HepG2 (cell line): ENCODE data around the gene HEPACAM. TPM values are rescaled to one million over a fixed set of nuclear protein-coding genes. Genes with fewer than 3 reads are reported as not detected.

ENCODE experiments used
- ATAC-seq: fragments of 200-7000 bp; cut with Tn5 transposase; 3 replicates; pipeline ENCODE4 v1.9.1; 2020; ENCODE audit warnings: mild to moderate bottlenecking, moderate library complexity
- BruUV-seq: library from RNA; stranded (reverse); fragments of 400-500 nt; replicated peaks from 2 replicates; lab custom pipeline; 2021; lab: Mats Ljungman, UMichigan
- CTCF ChIA-PET: fragments of 300-600 bp; formaldehyde crosslinking; extraction: SDS; loops from one replicate; lab custom pipeline; 2021; ENCODE audit warnings: low total read pairs, inconsistent platforms, low intra/inter-chr PET ratio; lab: Yijun Ruan, JAX
- POLR2A ChIA-PET: fragments of 350-600 bp; sonication (Branson Sonifier 250); formaldehyde crosslinking; loops from one replicate; lab custom pipeline; 2020; ENCODE audit warnings: antibody characterized with exemption, inconsistent platforms; lab: Yijun Ruan, JAX
- DNase-seq: peaks from one replicate; pipeline ENCODE4 v3.0.0-alpha.2; 2015; ENCODE audit warnings: low spot score
- FAIRE-seq: peaks from 3 replicates; lab custom pipeline; 2011; peaks lifted over from hg19 to GRCh38; lab: Jason Lieb, UNC
- H2AFZ ChIP-seq: one replicate; pipeline ENCODE4 v1.6.1; 2011; ENCODE audit warnings: low read length, inconsistent platforms
- H3K27ac ChIP-seq: fragments of 300-600 bp; 3 replicates; pipeline ENCODE4 v1.8.0; 2011; ENCODE audit warnings: mixed run types, mild to moderate bottlenecking, mixed read lengths, low read length, inconsistent platforms; ENCODE audit not compliant: insufficient read depth; ENCODE audit errors: extremely low read length
- H3K27me3 ChIP-seq, 2 experiments: fragments of 200-600 bp in 1 of 2; 2 replicates in 1 of 2; 3 replicates in 1 of 2; pipeline versions ENCODE4 v1.6.0 to v1.8.0; 2011; ENCODE audit warnings: low read length in 2 of 2, mild to moderate bottlenecking in 2 of 2, moderate library complexity in 2 of 2, inconsistent platforms in 1 of 2; ENCODE audit not compliant: insufficient read depth in 2 of 2, control insufficient read depth in 1 of 2
- H3K36me3 ChIP-seq, 2 experiments: fragments of 200-600 bp in 1 of 2; replicated peaks in 1 of 2; 2 replicates in 1 of 2; 3 replicates in 1 of 2; pipeline versions ENCODE4 v1.5.1 to v1.8.0; 2011; ENCODE audit warnings: low read length in 2 of 2, inconsistent platforms in 1 of 2; ENCODE audit not compliant: insufficient read depth in 2 of 2, control insufficient read depth in 1 of 2
- H3K4me1 ChIP-seq: 2 replicates; pipeline ENCODE4 v1.5.1; 2012; ENCODE audit warnings: low read length, inconsistent platforms; ENCODE audit not compliant: insufficient read depth
- H3K4me2 ChIP-seq: 2 replicates; pipeline ENCODE4 v1.6.0; 2011; ENCODE audit warnings: low read depth, low read length, inconsistent platforms
- H3K4me3 ChIP-seq, 3 experiments: fragments of 200-600 bp in 1 of 3; sonication (generic), shearing (Covaris generic) in 1 of 3; replicated peaks in 1 of 3; 2 replicates each; pipeline ENCODE4 v1.5.1; 2011 to 2016; ENCODE audit warnings: low read length in 3 of 3, inconsistent platforms in 2 of 3, low read depth in 2 of 3, mild to moderate bottlenecking in 2 of 3, control low read depth in 1 of 3, mixed read lengths in 1 of 3; ENCODE audit not compliant: insufficient read depth in 1 of 3
- H3K79me2 ChIP-seq: one replicate; pipeline ENCODE4 v1.6.1; 2011; ENCODE audit warnings: low read length, inconsistent platforms; ENCODE audit not compliant: insufficient read depth
- H3K9ac ChIP-seq: 2 replicates; pipeline ENCODE4 v1.6.0; 2011; ENCODE audit warnings: mild to moderate bottlenecking, low read depth, low read length, inconsistent platforms; ENCODE audit not compliant: insufficient read depth
- H3K9me3 ChIP-seq: 2 replicates; pipeline ENCODE4 v1.5.1; 2012; ENCODE audit warnings: mild to moderate bottlenecking, low read length
- H4K20me1 ChIP-seq: 2 replicates; pipeline ENCODE4 v1.6.0; 2011; ENCODE audit warnings: inconsistent platforms, mild to moderate bottlenecking, low read length, moderate library complexity; ENCODE audit not compliant: insufficient read depth
- GATA4 ChIP-seq: sonication (generic); IDR thresholded peaks from 2 replicates; pipeline ENCODE4 v1.6.1; 2016; ENCODE audit warnings: antibody characterized with exemption, low read depth, borderline replicate concordance
- GTF2F1 ChIP-seq: fragments of 150-350 bp; IDR thresholded peaks from 2 replicates; pipeline ENCODE4 v1.6.1; 2014; ENCODE audit warnings: low read length
- HMGXB3 ChIP-seq: sonication (generic); formaldehyde crosslinking; IDR thresholded peaks from 2 replicates; pipeline ENCODE4 v1.4.0; 2020; ENCODE audit warnings: missing genetic modification reagents, borderline replicate concordance
- HNRNPH1 ChIP-seq: fragments of 200-400 bp; formaldehyde crosslinking; optimal IDR thresholded peaks from 2 replicates; pipeline ENCODE3; 2017; ENCODE audit warnings: mild to moderate bottlenecking, low read depth, low read length
- KMT2A ChIP-seq: sonication (generic); formaldehyde crosslinking; IDR thresholded peaks from 2 replicates; pipeline ENCODE4 v1.4.0; 2020; ENCODE audit warnings: missing genetic modification reagents
- MAFF ChIP-seq: IDR thresholded peaks from 2 replicates; pipeline ENCODE4 v1.6.1; 2011; ENCODE audit warnings: low read depth, low read length, improper control_type of control experiment
- PAWR ChIP-seq: sonication (generic); formaldehyde crosslinking; IDR thresholded peaks from 2 replicates; pipeline ENCODE4 v1.4.0; 2020; ENCODE audit warnings: missing genetic modification reagents, mild to moderate bottlenecking, borderline replicate concordance
- SNAPC4 ChIP-seq: sonication (generic); formaldehyde crosslinking; IDR thresholded peaks from 2 replicates; pipeline ENCODE4 v1.4.0; 2020; ENCODE audit warnings: mild to moderate bottlenecking, missing genetic modification reagents
- ZNF333 ChIP-seq: sonication (generic); formaldehyde crosslinking; IDR thresholded peaks from 2 replicates; pipeline ENCODE4 v1.4.0; 2020; ENCODE audit warnings: mild to moderate bottlenecking, missing genetic modification reagents, borderline replicate concordance
- ZNF564 ChIP-seq: sonication (generic); formaldehyde crosslinking; IDR thresholded peaks from 2 replicates; pipeline ENCODE4 v1.8.1; 2023; ENCODE audit warnings: mild to moderate bottlenecking, missing genetic modification reagents
- WGBS: methylation state at CpG from one replicate; pipeline ENCODE4 v1.1.6; 2017; ENCODE audit warnings: low lambda C conversion rate; 5-methylcytosine and 5-hydroxymethylcytosine counted together
- in situ Hi-C: cut with HindIII; loops from 2 replicates; pipeline ENCODE4 v1.10.0; 2017; ENCODE audit warnings: low pct_unique_long_range_greater_than_20kb; ENCODE audit not compliant: extremely low pct_ligation_motif_present
- intact Hi-C: fragments of 100-400 bp; cut with micrococcal nuclease; formaldehyde crosslinking; loops from one replicate; pipeline ENCODE4 v1.10.0; 2022; ENCODE audit not compliant: unreplicated experiment
- polyA plus RNA-seq, 8 experiments: library from polyadenylated mRNA; depleted of rRNA in 3 of 8; stranded (reverse) in 7 of 8; unstranded in 1 of 8; fragments of >200 nt; fragmentation: Illumina TruSeq in 4 of 8; extraction: Trizol in 4 of 8; gene quantifications; 2 replicates each; pipeline versions ENCODE4 v1.2.1 to v1.2.3, GENCODE V29; 2011 to 2016; ENCODE audit warnings: low read depth in 4 of 8, missing spikeins in 1 of 8, mixed read lengths in 1 of 8; ENCODE audit not compliant: insufficient read depth in 1 of 8
- total RNA-seq, 5 experiments: library from RNA; depleted of rRNA; stranded (reverse); fragments of >200 nt; fragmentation: Illumina TruSeq; extraction: Trizol; gene quantifications; 2 replicates each; pipeline ENCODE4 v1.2.3, GENCODE V29; 2016; ENCODE audit warnings: low read depth in 1 of 5
- TF ChIP-seq, protein P1 (sequence below): IDR thresholded peaks from 2 replicates; pipeline ENCODE4 v1.6.1; 2016
- TF ChIP-seq, protein P2 (sequence below): sonication (generic); formaldehyde crosslinking; IDR thresholded peaks from 2 replicates; pipeline ENCODE4 v1.8.0; 2022; ENCODE audit warnings: mild to moderate bottlenecking, missing genetic modification reagents, moderate library complexity

HEPACAM gene
- total and polyA plus RNA-seq, 2 of the 13 experiments (the other 11 are each of a cell fraction or from before 2014, with no cell fraction given): 66.9 to 121 TPM

DNA sequence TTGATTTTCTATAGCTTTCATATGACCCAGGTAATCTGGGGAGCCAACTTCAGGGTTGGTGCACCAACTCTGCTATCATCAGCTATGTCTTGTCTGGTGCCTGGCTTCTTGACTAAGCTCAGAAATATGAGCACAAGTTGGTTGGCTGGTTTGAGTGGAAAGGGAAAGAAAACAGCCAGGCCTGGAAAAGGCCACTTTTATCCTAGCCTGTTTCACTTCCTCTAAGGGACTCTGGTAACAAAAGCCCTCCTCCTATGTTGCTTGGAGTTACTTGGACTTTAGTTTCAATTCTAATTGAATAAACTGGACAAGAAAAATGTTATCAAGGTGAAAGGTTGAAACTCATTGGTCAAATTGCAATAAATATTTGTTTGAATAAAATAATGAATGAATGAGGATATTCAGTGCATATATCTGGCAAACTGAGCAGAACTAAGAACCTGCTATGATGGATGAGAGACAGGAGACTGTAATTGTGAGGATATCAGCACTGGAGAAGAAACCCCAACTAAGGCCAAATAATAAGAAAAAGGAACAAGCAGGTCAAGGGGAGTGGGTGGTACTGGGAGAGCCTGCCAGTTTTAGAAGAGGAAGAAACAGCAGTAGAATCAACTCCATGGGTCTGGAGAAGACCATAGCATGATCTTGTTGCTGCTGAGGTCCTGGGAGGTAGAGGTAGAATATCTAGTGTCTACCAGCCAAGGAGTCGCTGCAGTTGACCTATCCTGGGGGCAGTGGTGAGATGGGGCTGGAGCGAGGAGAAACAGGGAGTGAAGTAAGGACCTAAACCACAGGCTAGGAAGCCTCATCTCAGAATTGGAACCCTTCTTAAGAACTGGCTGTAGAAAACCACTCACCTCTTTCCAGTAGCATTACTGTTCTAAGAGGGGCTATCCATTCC, 46.4 kb downstream of the HEPACAM start:
- intact Hi-C loops (no loop called here), in situ Hi-C loops (no loop called here)
- no TSS peak for BruUV-seq
- no peaks in the 10 kb centered on the region for H3K36me3 ChIP-seq
- no peaks in the 10 kb centered on the region for H4K20me1 ChIP-seq
- ChIA-PET CTCF (no interaction called here), POLR2A (no interaction called here)
- WGBS: 0% methylated on average over 1 of the region's 2 CpGs
- H3K27ac ChIP-seq: no peak overlapping the region
- FAIRE-seq (no peak), ATAC-seq (no peak), DNase-seq (no peak)
- no peak overlapping the region for H3K4me2 ChIP-seq
- no peaks in the 10 kb centered on the region for H3K9me3 ChIP-seq
- no peak overlapping the region for H3K4me3 ChIP-seq
- H2AFZ ChIP-seq: no peak overlapping the region
- H3K4me1 ChIP-seq: peaks cover 18% of the 10 kb centered on the region
- H3K9ac ChIP-seq: no peak overlapping the region
- no peaks in the 10 kb centered on the region for H3K79me2 ChIP-seq
- peaks cover 0 to 51% of the 10 kb centered on the region in 2 experiments; a peak in 4 of 5 replicates for H3K27me3 ChIP-seq
- no peak for TF ChIP-seq ZNF333
- no peak for TF ChIP-seq GATA4
- TF ChIP-seq MAFF: no peak
- TF ChIP-seq KMT2A (CRISPR knock-in tag): no peak
- no peak for TF ChIP-seq SNAPC4 (CRISPR knock-in tag)
- TF ChIP-seq PAWR (CRISPR knock-in tag): no peak
- no peak for TF ChIP-seq HNRNPH1
- TF ChIP-seq, protein P1, sequence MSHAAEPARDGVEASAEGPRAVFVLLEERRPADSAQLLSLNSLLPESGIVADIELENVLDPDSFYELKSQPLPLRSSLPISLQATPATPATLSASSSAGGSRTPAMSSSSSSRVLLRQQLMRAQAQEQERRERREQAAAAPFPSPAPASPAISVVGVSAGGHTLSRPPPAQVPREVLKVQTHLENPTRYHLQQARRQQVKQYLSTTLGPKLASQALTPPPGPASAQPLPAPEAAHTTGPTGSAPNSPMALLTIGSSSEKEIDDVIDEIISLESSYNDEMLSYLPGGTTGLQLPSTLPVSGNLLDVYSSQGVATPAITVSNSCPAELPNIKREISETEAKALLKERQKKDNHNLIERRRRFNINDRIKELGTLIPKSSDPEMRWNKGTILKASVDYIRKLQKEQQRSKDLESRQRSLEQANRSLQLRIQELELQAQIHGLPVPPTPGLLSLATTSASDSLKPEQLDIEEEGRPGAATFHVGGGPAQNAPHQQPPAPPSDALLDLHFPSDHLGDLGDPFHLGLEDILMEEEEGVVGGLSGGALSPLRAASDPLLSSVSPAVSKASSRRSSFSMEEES: no peak
- no peak for TF ChIP-seq GTF2F1
- TF ChIP-seq, protein P2, sequence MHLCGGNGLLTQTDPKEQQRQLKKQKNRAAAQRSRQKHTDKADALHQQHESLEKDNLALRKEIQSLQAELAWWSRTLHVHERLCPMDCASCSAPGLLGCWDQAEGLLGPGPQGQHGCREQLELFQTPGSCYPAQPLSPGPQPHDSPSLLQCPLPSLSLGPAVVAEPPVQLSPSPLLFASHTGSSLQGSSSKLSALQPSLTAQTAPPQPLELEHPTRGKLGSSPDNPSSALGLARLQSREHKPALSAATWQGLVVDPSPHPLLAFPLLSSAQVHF: no peak
- no peak for TF ChIP-seq HMGXB3 (CRISPR knock-in tag)
- no peak for TF ChIP-seq ZNF564 (CRISPR knock-in tag)
